GM12878 (cell line): ENCODE results near the gene ZNF764.

ENCODE experiments used
- BRCA1 ChIP-seq: IDR thresholded peaks from 2 replicates; pipeline ENCODE4 v1.6.1; 2011; ENCODE audit warnings: low read depth, low read length, improper control_type of control experiment
- CHD2 ChIP-seq: IDR thresholded peaks from 2 replicates; pipeline ENCODE4 v1.6.1; 2011; ENCODE audit warnings: low read depth, low read length, improper control_type of control experiment, borderline replicate concordance
- NFIC ChIP-seq: IDR thresholded peaks from 2 replicates; pipeline ENCODE4 v1.6.1; 2012; ENCODE audit warnings: low read depth, mild to moderate bottlenecking, inconsistent platforms, low read length, moderate library complexity
- POLR2A ChIP-seq: IDR thresholded peaks from 2 replicates; pipeline ENCODE4 v1.6.1; 2011; ENCODE audit warnings: low read depth, mild to moderate bottlenecking, low read length
- TF ChIP-seq, protein P1 (sequence below), 3 experiments: IDR thresholded peaks in 2 of 3; conservative IDR thresholded peaks in 1 of 3; 2 replicates each; pipeline ENCODE4 v1.5.1; 2011; ENCODE audit warnings: low read depth in 3 of 3, low read length in 3 of 3, mild to moderate bottlenecking in 3 of 3, control low read depth in 2 of 3, moderate library complexity in 2 of 3, inconsistent platforms in 1 of 3, mixed read lengths in 1 of 3; ENCODE audit not compliant: control insufficient read depth in 2 of 3, insufficient read depth in 1 of 3; ENCODE audit errors: extremely low read depth in 1 of 3

DNA sequence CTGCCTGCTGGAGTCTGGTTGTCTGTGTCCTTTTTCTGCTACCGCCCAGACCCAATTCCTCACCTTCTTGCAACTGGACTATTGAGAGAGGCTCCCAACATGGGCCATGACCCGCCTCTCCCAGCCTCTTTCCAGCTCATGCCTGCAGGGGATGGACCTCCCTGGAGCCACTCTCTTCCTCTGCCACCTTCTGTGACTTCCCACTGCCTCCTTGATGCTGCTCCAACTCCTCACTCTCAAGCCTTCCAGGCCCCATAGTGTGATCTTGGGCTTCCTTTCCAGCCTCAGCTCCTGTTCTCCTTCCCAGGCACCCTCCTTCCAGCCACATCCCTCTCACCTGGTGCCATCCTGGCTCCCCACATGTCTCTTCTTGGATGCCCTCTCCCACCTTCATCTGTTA lies 42.9 kb downstream of the ZNF764 start:
- TF ChIP-seq NFIC, result no peak
- TF ChIP-seq, protein P1, sequence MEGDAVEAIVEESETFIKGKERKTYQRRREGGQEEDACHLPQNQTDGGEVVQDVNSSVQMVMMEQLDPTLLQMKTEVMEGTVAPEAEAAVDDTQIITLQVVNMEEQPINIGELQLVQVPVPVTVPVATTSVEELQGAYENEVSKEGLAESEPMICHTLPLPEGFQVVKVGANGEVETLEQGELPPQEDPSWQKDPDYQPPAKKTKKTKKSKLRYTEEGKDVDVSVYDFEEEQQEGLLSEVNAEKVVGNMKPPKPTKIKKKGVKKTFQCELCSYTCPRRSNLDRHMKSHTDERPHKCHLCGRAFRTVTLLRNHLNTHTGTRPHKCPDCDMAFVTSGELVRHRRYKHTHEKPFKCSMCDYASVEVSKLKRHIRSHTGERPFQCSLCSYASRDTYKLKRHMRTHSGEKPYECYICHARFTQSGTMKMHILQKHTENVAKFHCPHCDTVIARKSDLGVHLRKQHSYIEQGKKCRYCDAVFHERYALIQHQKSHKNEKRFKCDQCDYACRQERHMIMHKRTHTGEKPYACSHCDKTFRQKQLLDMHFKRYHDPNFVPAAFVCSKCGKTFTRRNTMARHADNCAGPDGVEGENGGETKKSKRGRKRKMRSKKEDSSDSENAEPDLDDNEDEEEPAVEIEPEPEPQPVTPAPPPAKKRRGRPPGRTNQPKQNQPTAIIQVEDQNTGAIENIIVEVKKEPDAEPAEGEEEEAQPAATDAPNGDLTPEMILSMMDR (IDR thresholded peaks at IDR 0.05 in 2 of 3, conservative IDR thresholded peaks at IDR 0.05 in 1 of 3; ENCODE audit: control insufficient read depth in 2 of 3, extremely low read depth in 1 of 3, insufficient read depth in 1 of 3, low read depth in 3 of 3, low read length in 3 of 3), result no peak
- no peak for TF ChIP-seq CHD2
- no peak for TF ChIP-seq BRCA1
- no peak for TF ChIP-seq POLR2A
